ENCODE results near the gene GALNT15.

- TF ChIP-seq POLR2AphosphoS5 (IDR thresholded peaks at IDR 0.05) = no peak
- no peak for TF ChIP-seq POLR2A (IDR thresholded peaks at IDR 0.05)
- no peak for TF ChIP-seq CTCF (IDR thresholded peaks at IDR 0.05)
These were observed 23.9 kb downstream of the GALNT15 start for GRCh38 chr3:16198427-16198826.
